ENCODE measurements around the gene CLIC3.

The CLIC3 gene

DNA sequence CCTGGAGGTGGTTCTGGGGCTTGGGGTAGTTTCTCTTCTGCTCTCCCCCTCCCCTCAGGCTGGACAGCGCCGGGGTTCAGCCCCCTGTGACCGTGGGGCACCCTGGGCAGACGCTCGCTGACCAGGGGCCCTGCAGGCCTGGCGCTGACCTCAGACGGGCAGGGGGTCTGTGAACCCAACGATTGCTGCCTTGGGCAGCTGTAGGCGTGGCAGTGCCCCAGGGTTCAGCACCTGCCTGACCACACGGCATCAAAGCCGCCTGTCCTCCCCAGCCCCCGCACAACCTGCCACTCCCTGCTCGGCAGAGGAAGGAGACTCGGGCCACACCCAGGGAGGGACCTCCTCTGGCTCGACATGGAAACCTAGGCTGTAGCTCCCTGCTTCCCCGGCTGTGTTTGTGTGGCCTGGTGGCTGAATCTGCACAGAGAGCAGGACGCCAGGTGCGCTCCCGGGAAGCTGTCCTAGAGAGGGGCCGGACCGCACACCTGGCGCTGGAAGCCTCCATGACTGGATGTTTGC, 32.1 kb downstream of the CLIC3 start:
- no peak for DNase-seq (ENCODE audit: low spot score)

DNA sequence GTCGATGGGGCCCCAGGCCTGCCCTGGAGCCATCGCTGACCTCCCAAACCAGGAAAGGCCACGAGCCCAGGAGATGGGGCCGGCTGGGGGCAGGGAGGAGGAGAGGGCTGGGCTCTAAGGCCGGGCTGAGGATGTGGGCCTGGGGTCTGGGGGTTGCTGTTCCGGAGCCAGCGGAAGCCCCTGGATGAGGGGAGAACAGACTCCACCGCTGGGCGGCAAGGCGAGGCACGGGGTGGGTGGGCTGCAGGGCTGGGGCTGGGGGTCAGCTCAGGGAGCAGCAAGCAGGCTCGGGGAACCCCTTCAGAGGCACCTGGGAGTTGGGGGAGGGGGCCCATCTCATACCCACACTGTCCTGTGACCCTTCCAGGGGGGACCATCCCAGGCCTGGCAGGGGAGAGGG, 32.6 kb downstream of the CLIC3 start:
- DNase-seq (ENCODE audit: low spot score) = no peak

DNA sequence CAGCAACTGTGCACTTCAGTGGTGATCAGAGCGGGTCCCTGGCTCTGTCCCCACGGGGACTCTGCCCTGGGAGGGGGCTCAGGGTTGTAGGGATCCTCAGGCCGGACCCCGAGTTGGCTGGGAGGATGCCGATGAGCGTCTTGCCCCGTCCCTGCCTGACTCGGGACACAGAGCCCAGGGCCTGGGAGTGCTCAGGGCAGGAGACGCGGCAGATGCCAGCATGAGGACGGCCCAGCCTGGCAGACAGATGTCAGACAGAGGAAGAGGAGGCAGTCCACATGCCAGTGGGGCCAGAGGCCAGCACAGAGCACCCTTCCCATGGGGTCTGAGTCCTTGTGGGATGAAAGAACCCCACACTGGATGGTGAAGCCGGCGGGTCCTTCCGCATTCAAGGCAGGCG, 33.0 kb downstream of the CLIC3 start:
- no peak for DNase-seq (ENCODE audit: low spot score)

DNA sequence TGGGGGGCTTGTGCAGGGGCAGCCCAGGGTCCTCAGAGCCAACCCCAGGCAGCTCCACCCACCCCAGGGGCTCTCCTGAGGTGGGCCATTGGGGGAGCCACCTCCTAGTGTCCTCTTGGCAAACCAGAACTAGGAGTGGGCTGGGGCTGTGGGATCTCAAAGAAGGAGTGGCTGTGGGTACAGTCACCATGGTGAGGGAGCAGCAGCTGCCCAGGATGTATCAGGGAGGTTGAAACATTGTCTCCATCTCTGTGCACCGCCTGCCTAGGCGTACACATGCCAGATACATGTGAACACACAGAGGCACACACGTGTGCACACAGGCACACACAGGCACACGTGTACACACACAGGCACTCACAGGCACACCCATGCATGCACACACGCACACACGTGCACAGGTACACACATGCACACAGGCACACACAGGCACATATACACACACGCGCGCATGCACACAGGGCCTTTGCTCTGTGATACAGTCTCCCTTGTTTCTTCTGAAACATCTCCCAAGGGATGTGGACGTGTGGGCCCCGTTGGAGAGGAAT, 33.6 kb downstream of the CLIC3 start:
- DNase-seq (ENCODE audit: low spot score) = no peak

DNA sequence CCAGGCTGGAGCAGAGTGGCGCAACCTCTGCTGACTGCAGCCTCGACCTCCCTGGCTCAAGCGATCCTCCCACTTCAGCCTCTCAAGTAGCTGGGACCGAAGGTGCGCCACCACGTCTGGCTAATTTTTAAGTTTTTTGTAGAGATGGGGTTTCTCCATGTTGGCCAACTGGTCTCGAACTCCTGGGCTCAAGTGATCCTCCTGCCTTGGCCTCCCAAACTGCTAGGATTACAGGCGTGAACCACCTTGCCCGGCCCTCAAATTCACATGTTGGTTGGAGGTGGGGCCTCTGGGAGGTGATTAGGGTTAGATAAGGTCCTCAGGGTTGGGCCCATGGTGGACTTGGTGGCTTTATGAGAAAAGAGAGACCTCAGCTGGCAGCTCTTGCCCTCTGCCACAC, 34.2 kb downstream of the CLIC3 start:
- no peak for DNase-seq (ENCODE audit: low spot score)

DNA sequence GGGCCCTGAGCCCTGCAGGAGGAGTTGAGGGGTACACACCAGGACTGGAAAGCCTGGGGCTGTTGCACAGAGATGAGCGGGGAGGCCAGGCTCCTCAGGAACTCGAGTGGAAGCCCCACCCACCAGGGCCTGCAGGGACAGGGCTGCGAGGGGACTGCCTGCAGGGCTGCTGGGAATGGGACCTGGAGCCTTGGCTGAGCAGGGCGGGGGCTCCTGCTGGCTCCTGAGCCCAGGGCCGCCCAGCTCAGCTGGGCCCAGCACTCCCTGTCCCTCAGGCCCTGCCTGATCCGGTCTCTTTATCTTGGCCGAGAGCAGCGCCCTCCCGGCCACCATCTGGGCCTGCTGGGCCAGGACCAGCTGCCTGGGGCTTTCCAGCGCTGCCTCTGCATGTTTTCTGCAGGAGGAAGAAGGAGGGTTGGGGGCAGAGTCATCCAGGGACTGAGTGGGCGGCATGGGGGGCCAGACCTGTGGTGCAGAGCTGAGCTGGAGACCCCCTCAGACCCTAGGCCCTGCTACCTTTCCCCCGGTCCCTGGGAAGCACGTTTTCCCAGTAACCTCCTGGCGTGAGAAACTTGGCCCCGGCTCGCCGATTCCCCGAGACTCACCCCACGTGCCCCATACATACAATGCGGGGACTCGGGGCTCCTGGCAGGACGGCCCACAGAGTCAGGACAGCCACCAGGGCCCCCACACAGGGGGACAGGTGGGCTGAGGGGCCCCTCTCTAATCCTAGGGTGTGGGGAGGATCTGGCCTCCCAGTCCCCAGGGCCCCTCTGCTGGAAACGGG, 34.9 kb downstream of the CLIC3 start:
- no peak for DNase-seq (ENCODE audit: low spot score)

DNA sequence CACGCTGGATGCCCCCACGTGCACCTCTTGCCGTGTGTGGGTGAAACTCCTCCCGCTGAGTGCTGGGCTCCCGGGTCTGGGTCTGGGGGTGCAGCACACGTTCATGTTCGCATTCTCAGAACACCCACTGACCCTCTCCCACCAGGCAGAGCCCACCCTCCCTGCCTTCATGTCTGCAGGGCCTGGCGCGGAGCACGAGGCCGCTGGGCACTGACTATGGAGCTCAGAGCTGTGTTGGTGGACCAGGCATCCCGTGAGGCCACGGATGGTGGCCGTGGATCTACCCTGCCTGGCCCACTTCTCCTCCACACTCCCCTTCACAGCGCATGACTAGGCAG, 35.5 kb downstream of the CLIC3 start:
- DNase-seq (ENCODE audit: low spot score) = no peak

DNA sequence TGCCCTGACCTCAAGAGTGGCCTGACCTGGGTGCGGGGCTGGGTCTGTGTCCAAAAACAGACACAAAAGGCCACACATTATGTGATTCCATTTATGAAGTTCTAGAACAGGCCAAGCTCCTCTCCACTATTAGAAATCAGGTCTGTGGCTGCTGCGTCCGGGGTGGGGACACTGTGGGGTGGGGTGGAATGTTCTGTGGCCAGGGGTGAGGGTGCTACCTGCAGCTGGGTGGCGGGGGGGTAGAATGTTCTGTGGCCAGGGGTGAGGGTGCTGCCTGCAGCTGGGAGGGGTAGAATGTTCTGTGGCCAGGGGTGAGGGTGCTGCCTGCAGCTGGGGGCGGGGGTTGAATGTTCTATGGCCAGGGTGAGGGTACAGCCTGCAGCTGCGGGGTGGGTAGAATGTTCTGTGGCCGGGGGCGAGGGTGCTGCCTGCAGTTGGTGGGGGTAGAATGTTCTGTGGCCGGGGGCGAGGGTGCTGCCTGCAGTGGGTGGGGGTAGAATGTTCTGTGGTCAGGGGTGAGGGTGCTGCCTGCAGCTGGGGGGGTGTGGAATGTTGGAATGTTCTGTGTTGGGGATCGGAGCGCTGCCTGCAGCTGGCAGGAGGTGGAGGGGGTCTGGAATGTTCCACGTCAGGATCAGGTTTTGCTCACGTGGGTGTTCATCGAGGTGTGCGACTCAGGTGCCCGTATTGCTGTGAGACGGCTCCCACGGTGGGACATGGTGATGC, 36.0 kb downstream of the CLIC3 start:
- DNase-seq (ENCODE audit: low spot score) = no peak

DNA sequence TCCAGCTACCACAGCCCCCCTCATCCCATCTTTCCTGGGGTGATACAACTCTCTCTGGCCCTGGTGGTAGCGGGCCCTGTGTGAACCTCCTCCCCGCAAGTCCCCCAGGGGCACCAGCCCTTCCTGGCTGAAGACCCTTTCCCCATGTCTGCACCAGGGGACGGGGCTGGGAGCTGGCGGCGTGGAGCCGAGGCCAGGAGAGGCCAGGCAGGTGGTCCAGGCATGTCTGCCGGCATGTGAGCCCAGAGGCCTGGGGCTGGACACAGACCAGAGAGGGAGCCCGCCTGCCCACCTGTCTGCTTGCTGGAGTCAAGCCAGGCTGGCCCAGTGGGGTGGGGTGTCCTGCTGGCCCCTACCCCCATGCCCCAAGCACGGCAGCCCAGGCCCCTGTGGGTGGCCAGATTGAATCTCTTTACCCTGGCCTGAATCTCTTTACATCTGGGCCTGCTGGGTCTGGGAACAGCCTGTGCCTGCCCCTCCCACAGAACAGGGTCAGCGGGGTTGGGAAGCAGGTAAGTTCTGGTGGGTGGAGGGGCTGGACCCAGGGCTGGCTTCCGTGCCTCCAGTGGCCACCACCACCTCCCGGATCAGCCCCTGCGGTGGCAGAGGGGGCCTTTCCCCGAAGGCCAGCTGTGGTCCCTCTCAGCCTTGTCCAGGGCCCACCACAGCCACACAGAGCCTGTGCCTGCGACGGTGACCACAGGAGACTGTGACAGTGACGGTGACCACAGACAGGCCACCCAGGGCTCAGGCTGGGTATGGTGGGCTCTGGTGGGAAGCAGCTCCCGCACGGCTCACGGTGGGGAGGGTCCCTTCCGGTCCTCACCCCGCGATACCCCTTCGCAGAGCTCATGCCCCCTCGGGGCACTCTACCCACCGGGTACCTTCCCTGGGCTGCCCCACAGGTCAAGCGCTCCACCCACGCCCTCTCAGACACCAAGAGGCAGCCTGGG, 37.2 kb downstream of the CLIC3 start:
- no peak for DNase-seq (ENCODE audit: low spot score)

DNA sequence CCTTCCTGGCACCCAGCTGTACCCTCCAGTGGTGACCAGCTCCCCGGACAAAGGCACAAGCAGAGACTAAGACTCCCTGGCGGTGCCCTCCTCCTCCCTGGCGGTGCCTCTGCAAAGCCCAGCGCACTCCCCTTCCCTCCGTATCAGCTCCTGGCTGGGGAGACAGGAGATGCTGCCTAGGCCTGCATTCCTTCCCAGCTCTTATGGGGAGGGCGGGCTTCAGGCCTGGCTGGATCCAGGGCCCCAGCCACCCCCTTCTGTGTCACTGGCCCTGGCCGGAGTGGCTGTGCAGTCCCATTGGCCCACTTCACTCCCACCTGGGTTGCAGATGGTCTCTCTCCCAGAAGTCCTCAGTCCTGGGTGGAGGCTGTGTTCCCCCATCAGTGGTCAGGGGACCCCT, 37.9 kb downstream of the CLIC3 start:
- no peak for DNase-seq (ENCODE audit: low spot score)

DNA sequence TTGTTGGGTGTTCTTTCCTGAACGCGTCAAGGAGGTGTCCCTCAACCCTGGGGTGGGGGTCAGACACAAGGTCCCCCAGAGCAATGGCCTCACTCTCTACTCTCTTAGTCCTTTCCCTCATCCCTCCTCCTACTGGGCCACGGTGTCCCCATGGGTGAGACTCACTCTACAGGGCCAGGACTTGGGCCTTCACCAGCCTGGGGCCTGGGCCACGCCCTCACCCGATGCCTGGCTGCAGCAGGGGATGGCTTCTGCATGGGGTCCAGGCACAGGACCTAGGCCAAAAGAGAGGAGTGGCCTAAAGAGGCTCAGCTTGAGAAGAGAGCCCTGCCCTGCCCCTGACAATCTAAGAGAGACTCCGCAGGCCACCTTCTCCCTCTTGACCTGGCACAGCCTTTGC, 38.5 kb downstream of the CLIC3 start:
- no peak for DNase-seq (ENCODE audit: low spot score)

DNA sequence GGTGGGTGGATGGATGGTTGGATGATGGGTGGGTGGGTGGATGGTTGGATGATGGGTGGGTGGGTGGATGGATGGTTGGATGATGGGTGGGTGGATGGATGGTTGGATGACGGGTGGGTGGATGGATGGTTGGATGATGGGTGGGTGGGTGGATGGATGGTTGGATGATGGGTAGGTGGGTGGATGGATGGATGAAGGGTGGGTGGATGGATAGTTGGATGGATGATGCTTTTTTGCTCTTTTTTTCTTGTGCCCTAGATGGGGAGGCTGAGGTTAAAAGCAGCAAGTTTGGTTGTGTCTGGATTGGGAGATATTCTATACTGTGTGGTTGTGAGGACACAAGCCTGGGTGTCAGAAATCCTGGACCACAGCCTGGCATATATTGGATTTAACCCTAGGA, 38.9 kb downstream of the CLIC3 start:
- no peak for DNase-seq (ENCODE audit: low spot score)

DNA sequence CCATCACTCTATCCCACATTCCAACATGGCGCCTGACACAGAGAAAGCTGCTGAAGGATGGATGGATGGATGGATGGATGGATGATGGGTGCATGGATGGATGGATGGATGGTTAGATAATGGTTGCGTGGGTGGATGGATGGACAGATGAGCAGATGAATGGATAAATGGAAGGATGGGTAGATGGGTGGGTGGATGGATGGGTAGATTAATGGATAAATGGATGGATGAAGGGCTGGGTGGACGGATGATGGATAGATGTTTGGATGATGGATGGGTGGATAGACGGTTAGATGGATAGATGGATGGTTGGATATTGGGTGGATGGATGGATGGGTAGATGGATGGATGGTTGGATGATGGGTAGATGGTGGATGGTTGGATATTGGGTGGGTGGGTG, 39.8 kb downstream of the CLIC3 start:
- DNase-seq (ENCODE audit: low spot score) = no peak

DNA sequence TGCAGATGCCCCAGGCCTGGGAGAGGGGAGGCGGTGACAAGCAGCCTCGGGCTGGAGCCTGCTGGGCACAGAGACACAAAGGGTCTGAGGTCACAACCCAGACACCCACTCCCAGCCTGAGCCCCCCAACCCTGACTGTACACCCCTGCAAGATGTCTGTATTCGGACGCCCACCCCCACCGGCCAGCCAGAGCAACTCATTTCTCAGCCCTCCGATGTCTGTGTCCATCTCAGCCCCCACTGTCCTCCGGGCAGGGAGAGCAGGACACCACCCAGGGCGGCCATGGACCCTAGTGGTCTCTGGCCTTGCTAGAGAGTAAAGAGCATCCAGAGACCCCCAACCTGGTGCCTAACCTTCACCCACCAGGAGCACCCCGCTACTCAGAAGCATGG, 40.4 kb downstream of the CLIC3 start:
- DNase-seq (ENCODE audit: low spot score) = no peak

DNA sequence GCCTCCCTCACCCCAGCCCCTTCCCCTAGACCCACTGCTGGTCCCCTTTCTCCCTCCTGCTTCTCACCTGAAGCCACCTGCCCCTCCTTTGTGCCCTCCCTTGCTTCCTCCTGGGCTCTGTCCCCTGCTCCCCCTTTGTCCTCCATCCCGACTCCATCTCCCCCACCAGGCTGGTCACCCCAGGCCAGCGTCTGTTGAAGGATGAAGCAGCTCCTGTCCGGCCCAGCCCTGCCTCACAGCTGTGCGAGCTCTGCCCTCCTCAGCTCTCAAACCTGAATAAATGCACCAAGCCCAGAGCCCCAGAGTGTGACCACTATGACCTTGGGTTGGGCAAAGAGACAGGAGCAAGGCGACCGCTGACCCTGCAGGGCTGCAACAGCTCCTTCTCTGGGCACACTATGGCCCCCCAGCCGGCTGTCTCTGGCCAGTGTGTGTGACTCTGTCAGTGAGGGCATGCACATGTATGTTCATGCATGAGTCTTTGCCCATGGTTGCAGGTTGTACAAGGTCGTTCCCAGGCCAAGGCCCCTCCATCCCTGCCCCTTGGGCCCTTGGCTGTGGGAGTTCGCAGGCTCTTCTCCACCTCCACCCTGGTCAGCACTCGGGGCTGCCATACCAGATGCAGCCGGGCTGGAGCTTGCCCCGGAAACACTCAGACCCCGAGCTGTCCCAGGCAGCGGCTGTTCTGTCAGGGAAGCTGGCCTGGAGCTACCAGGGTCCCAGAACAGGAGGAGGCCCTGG, 41.0 kb downstream of the CLIC3 start:
- DNase-seq (ENCODE audit: low spot score) = no peak

DNA sequence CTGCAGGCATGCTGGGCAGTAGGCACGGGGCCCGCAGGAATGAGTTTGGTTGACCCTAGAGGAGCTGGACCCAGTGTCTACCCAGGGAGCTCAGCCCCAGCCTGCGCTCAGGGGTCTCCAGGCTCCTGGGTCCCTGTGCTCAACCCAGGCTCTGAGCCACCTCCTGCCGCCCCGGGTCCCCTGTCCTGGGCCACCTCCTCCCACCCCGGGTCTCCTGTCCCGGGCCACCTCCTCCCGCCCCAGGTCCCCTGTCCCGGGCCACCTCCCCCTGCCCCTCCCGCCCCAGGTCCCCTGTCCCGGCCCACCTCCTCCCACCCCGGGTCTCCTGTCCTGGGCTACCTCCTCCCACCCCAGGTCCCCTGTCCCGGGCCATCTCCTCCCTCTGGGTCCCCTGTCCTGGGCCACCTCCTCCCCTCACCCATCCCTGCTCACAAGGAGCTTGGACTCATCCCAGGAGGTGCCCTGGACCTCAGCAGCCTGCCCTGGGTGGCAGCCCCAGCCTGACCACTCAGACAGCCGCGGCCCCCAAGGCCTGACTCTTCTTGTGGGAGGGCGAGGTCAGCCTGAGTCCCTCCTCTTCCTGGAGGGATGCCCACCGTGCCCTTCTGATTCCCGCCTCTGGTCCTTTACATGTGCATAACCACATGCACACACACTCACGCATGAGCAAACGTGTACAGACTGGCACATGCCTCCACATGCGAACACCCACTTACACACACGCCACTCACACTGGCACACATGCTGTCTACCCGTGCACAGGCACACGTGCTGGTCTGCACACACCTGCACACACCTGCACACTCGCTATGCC, 41.9 kb downstream of the CLIC3 start:
- no peak for DNase-seq (ENCODE audit: low spot score)

DNA sequence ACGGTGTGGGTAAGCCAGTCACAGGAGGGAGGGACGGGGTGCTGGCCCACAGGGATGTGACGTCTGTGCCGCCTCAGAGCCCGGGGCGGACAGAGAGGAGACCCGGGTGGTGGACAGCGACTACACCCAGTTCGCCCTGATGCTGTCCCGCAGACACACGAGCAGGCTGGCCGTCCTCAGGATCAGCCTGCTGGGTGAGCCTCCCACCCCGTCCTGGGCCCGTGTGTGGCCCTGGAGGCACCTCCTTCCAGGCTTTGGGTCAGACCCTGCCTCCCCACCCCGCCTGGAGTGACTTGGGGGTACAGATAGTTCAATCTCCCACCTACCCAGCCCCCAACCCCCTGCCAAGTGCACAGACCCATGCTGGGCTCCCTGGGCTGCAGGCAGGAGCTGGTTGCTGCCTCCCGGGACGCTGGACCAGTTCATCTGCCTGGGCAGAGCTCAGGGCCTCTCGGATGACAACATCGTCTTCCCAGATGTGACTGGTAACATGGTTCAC, 42.5 kb downstream of the CLIC3 start:
- no peak for DNase-seq (ENCODE audit: low spot score)

DNA sequence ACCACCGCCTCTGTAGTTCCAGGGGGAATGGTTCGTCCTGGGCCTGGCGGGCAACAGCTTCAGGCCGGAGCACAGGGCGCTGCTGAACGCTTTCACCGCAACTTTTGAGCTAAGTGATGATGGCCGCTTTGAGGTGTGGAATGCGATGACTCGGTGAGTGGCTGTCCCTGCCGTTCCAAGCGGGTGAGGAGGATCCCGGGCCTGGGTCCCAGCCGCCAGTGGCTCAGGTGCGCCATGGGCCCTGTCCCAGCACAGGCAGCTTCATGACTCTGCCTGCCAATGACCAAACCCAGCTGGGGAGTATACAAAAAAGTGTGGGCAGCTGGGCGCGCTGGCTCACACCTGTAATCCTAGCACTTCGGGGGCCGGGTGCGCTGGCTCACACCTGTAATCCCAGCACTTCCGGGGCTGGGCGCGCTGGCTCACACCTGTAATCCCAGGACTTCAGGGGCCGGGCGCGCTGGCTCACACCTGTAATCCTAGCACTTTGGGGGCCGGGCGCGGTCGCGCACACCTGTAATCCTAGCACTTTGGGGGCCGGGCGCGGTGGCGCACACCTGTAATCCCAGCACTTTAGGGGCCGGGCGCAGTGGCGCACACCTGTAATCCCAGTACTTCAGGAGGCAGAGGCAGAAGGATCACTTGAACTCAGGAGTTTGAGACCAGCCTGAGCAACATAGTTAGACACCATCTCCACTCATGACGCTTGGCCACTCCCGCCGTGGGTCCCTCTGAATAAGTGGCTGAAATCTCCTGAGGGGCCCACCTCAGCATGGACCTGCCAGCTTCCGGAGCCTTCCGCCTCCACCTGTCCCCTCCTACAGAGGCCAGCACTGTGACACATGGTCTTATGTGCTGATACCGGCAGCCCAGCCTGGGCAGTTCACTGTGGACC, 43.2 kb downstream of the CLIC3 start:
- DNase-seq (ENCODE audit: low spot score) = no peak

DNA sequence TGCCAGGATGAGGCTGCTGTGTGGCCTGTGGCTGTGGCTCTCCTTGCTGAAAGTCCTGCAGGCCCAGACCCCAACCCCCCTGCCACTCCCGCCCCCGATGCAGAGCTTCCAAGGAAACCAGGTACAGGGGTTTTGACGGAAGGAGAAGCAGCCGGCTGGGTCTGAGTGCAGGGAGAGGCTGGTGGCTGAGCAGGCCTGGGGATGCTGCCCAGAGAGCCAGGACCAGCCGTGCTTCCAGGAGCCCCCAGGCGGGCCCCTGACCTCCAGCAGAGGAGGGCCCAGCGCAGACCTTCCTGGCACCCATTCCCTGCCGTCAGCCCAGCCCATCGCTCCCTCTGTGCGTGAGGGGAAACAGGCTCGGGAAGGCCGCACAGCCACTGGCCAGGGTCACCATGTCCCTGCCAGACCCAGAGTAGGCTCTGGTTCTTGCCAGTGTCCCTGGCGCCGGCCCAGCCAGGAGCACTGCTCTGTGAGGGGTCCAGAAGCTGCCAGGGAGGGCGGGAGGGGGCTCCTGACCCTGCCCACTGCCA, 44.0 kb downstream of the CLIC3 start:
- DNase-seq (ENCODE audit: low spot score) = no peak

Measured in iPS-NIHi11 (cell line).